Measurements from ENCODE around the gene TXLNA. TPM values are rescaled to one million over a fixed set of nuclear protein-coding genes. Genes with fewer than 3 reads are reported as not detected.
"Not testable (repeated sequence)": the region's sequence is repeated elsewhere in the genome, so short reads cannot be mapped to it uniquely, and the experiment has no call there.

The TXLNA gene
- 29.1 TPM for polyA plus RNA-seq (2013, experiment 1 of 2)
- 28.4 TPM for polyA plus RNA-seq (2013, experiment 2 of 2)

GRCh38 chr1:32179443-32180185 lies at the start of gene TXLNA:
Gene TXLNA (plus strand): TSS chr1:32179675. CDS start chr1:32180346, 671 bp downstream.
- peak within 1 kb of the TSS; percentile 76 for H2BK5ac ChIP-seq (ENCODE audit: low read length)
- H3K56ac ChIP-seq (ENCODE audit: low read length) = peak within 1 kb of the TSS; percentile 97
- H2AK5ac ChIP-seq (ENCODE audit: low read length) = no peak within 1 kb of the TSS
- H3K27me3 ChIP-seq (ENCODE audit: insufficient read depth, low read length, poor library complexity) = no peaks in the 10 kb centered on the region
- H2BK15ac ChIP-seq (replicated peaks; ENCODE audit: low read depth) = no peak within 1 kb of the TSS
- peak within 1 kb of the TSS; percentile 83 for H3K4ac ChIP-seq (ENCODE audit: low read depth, low read length)
- no peak within 1 kb of the TSS for H2BK120ac ChIP-seq (ENCODE audit: low read depth, low read length)
- H3K36me3 ChIP-seq (ENCODE audit: control insufficient read depth, insufficient read depth, low read length) = peaks cover 6% of the 10 kb centered on the region
- WGBS (ENCODE audit: extremely low coverage, insufficient coverage, low lambda C conversion rate) = no CpG with 5 or more reads among the region's 79 CpGs
- peaks cover 25% of the 10 kb centered on the region for H3K79me2 ChIP-seq (ENCODE audit: control insufficient read depth, insufficient read depth, low read length)
- peak within 1 kb of the TSS; percentile 91 for H3K4me2 ChIP-seq (ENCODE audit: low read length)
- H3K18ac ChIP-seq (ENCODE audit: low read length) = peak within 1 kb of the TSS; percentile 77
- peak within 1 kb of the TSS; percentile 89 for H3K23ac ChIP-seq (ENCODE audit: low read length)
- H3K4me1 ChIP-seq (ENCODE audit: control insufficient read depth, low read depth, low read length) = peaks cover 9% of the 10 kb centered on the region
- peak within 1 kb of the TSS; percentile 89 for H3K9ac ChIP-seq (ENCODE audit: low read length)
- H3K4me3 ChIP-seq (ENCODE audit: low read length) = peak within 1 kb of the TSS; percentile 89
- H4K5ac ChIP-seq (ENCODE audit: low read length) = peak within 1 kb of the TSS; percentile 21
- DNase-seq = peak; percentile 97
- H4K8ac ChIP-seq (ENCODE audit: low read depth, low read length) = peak within 1 kb of the TSS; percentile 96
- peaks cover 20% of the 10 kb centered on the region for H3K79me1 ChIP-seq (ENCODE audit: low read length)
- peak within 1 kb of the TSS; percentile 94 for H3K27ac ChIP-seq (ENCODE audit: low read depth, low read length)

GRCh38 chr1:32133950-32134280 lies 45.6 kb upstream of the TXLNA start:
- H3K36me3 ChIP-seq (ENCODE audit: control insufficient read depth, insufficient read depth, low read length); H3K4me1 ChIP-seq (ENCODE audit: control insufficient read depth, low read depth, low read length); H3K79me1 ChIP-seq (ENCODE audit: low read length); H4K5ac ChIP-seq (ENCODE audit: low read length); H2BK15ac ChIP-seq (replicated peaks; ENCODE audit: low read depth); H3K56ac ChIP-seq (ENCODE audit: low read length); H3K18ac ChIP-seq (ENCODE audit: low read length); H4K8ac ChIP-seq (ENCODE audit: low read depth, low read length); H3K27me3 ChIP-seq (ENCODE audit: insufficient read depth, low read length, poor library complexity); H2BK5ac ChIP-seq (ENCODE audit: low read length); DNase-seq; H3K4me2 ChIP-seq (ENCODE audit: low read length); H3K79me2 ChIP-seq (ENCODE audit: control insufficient read depth, insufficient read depth, low read length); H3K4ac ChIP-seq (ENCODE audit: low read depth, low read length); H2BK120ac ChIP-seq (ENCODE audit: low read depth, low read length); H3K23ac ChIP-seq (ENCODE audit: low read length); H3K4me3 ChIP-seq (ENCODE audit: low read length); H3K9ac ChIP-seq (ENCODE audit: low read length); H3K27ac ChIP-seq (ENCODE audit: low read depth, low read length); H2AK5ac ChIP-seq (ENCODE audit: low read length): not testable (repeated sequence)
- WGBS (ENCODE audit: extremely low coverage, insufficient coverage, low lambda C conversion rate) = no CpG with 5 or more reads among the region's 9 CpGs

GRCh38 chr1:32137111-32137510 lies 42.4 kb upstream of the TXLNA start:
- no peak overlapping the region for H2BK15ac ChIP-seq (replicated peaks; ENCODE audit: low read depth)
- H4K5ac ChIP-seq (ENCODE audit: low read length) = no peak overlapping the region
- peaks cover 11% of the 10 kb centered on the region for H3K79me2 ChIP-seq (ENCODE audit: control insufficient read depth, insufficient read depth, low read length)
- no peaks in the 10 kb centered on the region for H3K4me1 ChIP-seq (ENCODE audit: control insufficient read depth, low read depth, low read length)
- no peak overlapping the region for H3K4me3 ChIP-seq (ENCODE audit: low read length)
- no CpG with 5 or more reads among the region's 5 CpGs for WGBS (ENCODE audit: extremely low coverage, insufficient coverage, low lambda C conversion rate)
- no peak for DNase-seq
- no peak overlapping the region for H2AK5ac ChIP-seq (ENCODE audit: low read length)
- H3K36me3 ChIP-seq (ENCODE audit: control insufficient read depth, insufficient read depth, low read length) = no peaks in the 10 kb centered on the region
- peaks cover 6% of the 10 kb centered on the region for H3K79me1 ChIP-seq (ENCODE audit: low read length)
- H2BK120ac ChIP-seq (ENCODE audit: low read depth, low read length) = no peak overlapping the region
- H3K18ac ChIP-seq (ENCODE audit: low read length) = no peak overlapping the region
- H3K56ac ChIP-seq (ENCODE audit: low read length) = no peak overlapping the region
- no peaks in the 10 kb centered on the region for H3K27me3 ChIP-seq (ENCODE audit: insufficient read depth, low read length, poor library complexity)
- no peak overlapping the region for H3K9ac ChIP-seq (ENCODE audit: low read length)
- no peak overlapping the region for H3K23ac ChIP-seq (ENCODE audit: low read length)
- no peak overlapping the region for H2BK5ac ChIP-seq (ENCODE audit: low read length)
- H3K4me2 ChIP-seq (ENCODE audit: low read length) = no peak overlapping the region
- no peak overlapping the region for H4K8ac ChIP-seq (ENCODE audit: low read depth, low read length)
- no peak overlapping the region for H3K27ac ChIP-seq (ENCODE audit: low read depth, low read length)
- no peak overlapping the region for H3K4ac ChIP-seq (ENCODE audit: low read depth, low read length)

- Histone ChIP-seq H3K27ac (ENCODE audit: low read depth, low read length) (no peak overlapping the region), H4K5ac (ENCODE audit: low read length) (no peak overlapping the region), H3K4me3 (ENCODE audit: low read length) (no peak overlapping the region), H3K79me1 (ENCODE audit: low read length) (peaks cover 6% of the 10 kb centered on the region), H3K27me3 (ENCODE audit: insufficient read depth, low read length, poor library complexity) (no peaks in the 10 kb centered on the region), H3K23ac (ENCODE audit: low read length) (no peak overlapping the region), H3K4me1 (ENCODE audit: control insufficient read depth, low read depth, low read length) (no peaks in the 10 kb centered on the region), H2BK120ac (ENCODE audit: low read depth, low read length) (no peak overlapping the region), H3K18ac (ENCODE audit: low read length) (no peak overlapping the region), H4K8ac (ENCODE audit: low read depth, low read length) (no peak overlapping the region), H2AK5ac (ENCODE audit: low read length) (no peak overlapping the region), H2BK15ac (replicated peaks; ENCODE audit: low read depth) (no peak overlapping the region), H3K9ac (ENCODE audit: low read length) (no peak overlapping the region), H3K79me2 (ENCODE audit: control insufficient read depth, insufficient read depth, low read length) (peaks cover 16% of the 10 kb centered on the region), H3K4me2 (ENCODE audit: low read length) (no peak overlapping the region), H3K4ac (ENCODE audit: low read depth, low read length) (no peak overlapping the region), H3K36me3 (ENCODE audit: control insufficient read depth, insufficient read depth, low read length) (no peaks in the 10 kb centered on the region), H2BK5ac (ENCODE audit: low read length) (no peak overlapping the region), H3K56ac (ENCODE audit: low read length) (no peak overlapping the region)
- peak; percentile 31 for DNase-seq
- no CpG with 5 or more reads among the region's 5 CpGs for WGBS (ENCODE audit: extremely low coverage, insufficient coverage, low lambda C conversion rate)
Observed at GRCh38 chr1:32138965-32139364, 40.5 kb upstream of the TXLNA start.

GRCh38 chr1:32142446-32143301 lies 36.8 kb upstream of the TXLNA start:
- no peaks in the 10 kb centered on the region for H3K4me1 ChIP-seq (ENCODE audit: control insufficient read depth, low read depth, low read length)
- no CpG with 5 or more reads among the region's 6 CpGs for WGBS (ENCODE audit: extremely low coverage, insufficient coverage, low lambda C conversion rate)
- DNase-seq = peak; percentile 80

More at GRCh38 chr1:32142446-32143301, 36.8 kb upstream of the TXLNA start:
- Histone ChIP-seq H2BK120ac (ENCODE audit: low read depth, low read length) (no peak overlapping the region), H4K8ac (ENCODE audit: low read depth, low read length) (no peak overlapping the region), H3K36me3 (ENCODE audit: control insufficient read depth, insufficient read depth, low read length) (no peaks in the 10 kb centered on the region), H3K79me2 (ENCODE audit: control insufficient read depth, insufficient read depth, low read length) (peaks cover 17% of the 10 kb centered on the region), H2AK5ac (ENCODE audit: low read length) (no peak overlapping the region), H3K79me1 (ENCODE audit: low read length) (peaks cover 9% of the 10 kb centered on the region), H2BK15ac (replicated peaks; ENCODE audit: low read depth) (no peak overlapping the region), H3K18ac (ENCODE audit: low read length) (no peak overlapping the region), H3K56ac (ENCODE audit: low read length) (no peak overlapping the region), H3K23ac (ENCODE audit: low read length) (no peak overlapping the region), H3K4me2 (ENCODE audit: low read length) (no peak overlapping the region), H3K4ac (ENCODE audit: low read depth, low read length) (no peak overlapping the region), H3K9ac (ENCODE audit: low read length) (no peak overlapping the region), H4K5ac (ENCODE audit: low read length) (no peak overlapping the region), H2BK5ac (ENCODE audit: low read length) (no peak overlapping the region), H3K27ac (ENCODE audit: low read depth, low read length) (no peak overlapping the region), H3K4me3 (ENCODE audit: low read length) (no peak overlapping the region), H3K27me3 (ENCODE audit: insufficient read depth, low read length, poor library complexity) (no peaks in the 10 kb centered on the region)
